Measurements from ENCODE around the gene GDF2. TPM values are rescaled to one million over a fixed set of nuclear protein-coding genes. Genes with fewer than 3 reads are reported as not detected.

Gene GDF2
- total RNA-seq: not detected

DNA sequence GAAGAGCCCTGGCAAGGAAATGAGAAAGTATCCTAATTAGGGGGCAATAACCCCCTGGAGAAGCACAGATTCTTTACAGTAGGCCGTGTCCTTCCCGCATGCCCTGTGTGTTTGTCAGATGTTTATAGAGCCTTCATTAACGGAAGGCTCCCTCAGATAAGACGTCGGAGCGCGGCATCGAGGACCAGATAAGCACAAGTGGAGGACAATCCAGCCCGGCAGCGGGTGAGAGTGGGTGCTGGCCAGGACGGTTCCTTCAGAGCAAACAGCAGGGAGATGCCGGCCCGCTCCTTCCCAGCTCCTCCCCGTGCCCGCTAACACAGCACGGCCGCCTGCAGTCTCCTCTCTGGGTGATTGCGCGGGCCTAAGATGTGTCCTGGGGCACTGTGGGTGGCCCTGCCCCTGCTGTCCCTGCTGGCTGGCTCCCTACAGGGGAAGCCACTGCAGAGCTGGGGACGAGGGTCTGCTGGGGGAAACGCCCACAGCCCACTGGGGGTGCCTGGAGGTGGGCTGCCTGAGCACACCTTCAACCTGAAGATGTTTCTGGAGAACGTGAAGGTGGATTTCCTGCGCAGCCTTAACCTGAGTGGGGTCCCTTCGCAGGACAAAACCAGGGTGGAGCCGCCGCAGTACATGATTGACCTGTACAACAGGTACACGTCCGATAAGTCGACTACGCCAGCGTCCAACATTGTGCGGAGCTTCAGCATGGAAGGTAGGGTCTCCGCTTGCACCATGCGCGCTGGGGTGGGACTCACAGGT lies at the start of gene GDF2:
Gene GDF2, plus strand, starts transcription at position 155 of the 762 bp plus-strand sequence. Its CDS starts 215 bp downstream, at position 370.
- Histone ChIP-seq H3K9ac (ENCODE audit: low read depth in 2 of 2, low read length in 2 of 2) (no peak within 1 kb of the TSS), H3K9me3 (no peaks in the 10 kb centered on the region), H3K27ac (no peak within 1 kb of the TSS), H3K36me3 (no peaks in the 10 kb centered on the region), H3K27me3 (no peaks in the 10 kb centered on the region), H3K4me3 (no peak within 1 kb of the TSS), H3K4me1 (no peaks in the 10 kb centered on the region)
- intact Hi-C loops (cut with DNase I): no loop called here
- TF ChIP-seq, protein P1, sequence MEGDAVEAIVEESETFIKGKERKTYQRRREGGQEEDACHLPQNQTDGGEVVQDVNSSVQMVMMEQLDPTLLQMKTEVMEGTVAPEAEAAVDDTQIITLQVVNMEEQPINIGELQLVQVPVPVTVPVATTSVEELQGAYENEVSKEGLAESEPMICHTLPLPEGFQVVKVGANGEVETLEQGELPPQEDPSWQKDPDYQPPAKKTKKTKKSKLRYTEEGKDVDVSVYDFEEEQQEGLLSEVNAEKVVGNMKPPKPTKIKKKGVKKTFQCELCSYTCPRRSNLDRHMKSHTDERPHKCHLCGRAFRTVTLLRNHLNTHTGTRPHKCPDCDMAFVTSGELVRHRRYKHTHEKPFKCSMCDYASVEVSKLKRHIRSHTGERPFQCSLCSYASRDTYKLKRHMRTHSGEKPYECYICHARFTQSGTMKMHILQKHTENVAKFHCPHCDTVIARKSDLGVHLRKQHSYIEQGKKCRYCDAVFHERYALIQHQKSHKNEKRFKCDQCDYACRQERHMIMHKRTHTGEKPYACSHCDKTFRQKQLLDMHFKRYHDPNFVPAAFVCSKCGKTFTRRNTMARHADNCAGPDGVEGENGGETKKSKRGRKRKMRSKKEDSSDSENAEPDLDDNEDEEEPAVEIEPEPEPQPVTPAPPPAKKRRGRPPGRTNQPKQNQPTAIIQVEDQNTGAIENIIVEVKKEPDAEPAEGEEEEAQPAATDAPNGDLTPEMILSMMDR (IDR thresholded peaks at IDR 0.05): no peak
- DNase-seq: no peak

DNA sequence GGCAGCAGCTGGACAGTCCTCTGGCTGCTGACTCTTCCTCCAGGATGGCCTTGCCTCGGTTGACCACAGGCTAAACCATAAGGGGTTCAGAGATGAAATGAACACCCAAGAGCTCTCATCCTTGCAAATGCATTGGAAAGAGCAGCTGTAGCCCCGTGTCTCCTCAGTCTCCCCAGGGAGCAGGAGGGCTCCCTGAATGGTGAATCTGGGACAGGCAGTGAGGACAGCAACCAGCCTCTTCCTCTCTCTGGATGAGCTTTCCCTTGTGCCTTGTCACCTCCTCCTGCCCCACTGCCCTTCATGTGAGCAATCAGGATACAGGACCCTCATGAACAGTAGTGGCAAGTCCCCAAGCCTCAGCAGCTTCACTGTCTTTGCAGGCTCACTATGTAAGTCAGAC lies 46.2 kb upstream of the GDF2 start:
- Histone ChIP-seq H3K27me3 (no peaks in the 10 kb centered on the region), H3K4me3 (no peak overlapping the region), H3K27ac (no peak overlapping the region), H3K9ac (ENCODE audit: low read depth in 2 of 2, low read length in 2 of 2) (no peak overlapping the region), H3K36me3 (no peaks in the 10 kb centered on the region), H3K9me3 (no peaks in the 10 kb centered on the region), H3K4me1 (no peaks in the 10 kb centered on the region)
- no peak for DNase-seq
- TF ChIP-seq, protein P1 (IDR thresholded peaks at IDR 0.05): no peak
- intact Hi-C loops (cut with DNase I): no loop called here

DNA sequence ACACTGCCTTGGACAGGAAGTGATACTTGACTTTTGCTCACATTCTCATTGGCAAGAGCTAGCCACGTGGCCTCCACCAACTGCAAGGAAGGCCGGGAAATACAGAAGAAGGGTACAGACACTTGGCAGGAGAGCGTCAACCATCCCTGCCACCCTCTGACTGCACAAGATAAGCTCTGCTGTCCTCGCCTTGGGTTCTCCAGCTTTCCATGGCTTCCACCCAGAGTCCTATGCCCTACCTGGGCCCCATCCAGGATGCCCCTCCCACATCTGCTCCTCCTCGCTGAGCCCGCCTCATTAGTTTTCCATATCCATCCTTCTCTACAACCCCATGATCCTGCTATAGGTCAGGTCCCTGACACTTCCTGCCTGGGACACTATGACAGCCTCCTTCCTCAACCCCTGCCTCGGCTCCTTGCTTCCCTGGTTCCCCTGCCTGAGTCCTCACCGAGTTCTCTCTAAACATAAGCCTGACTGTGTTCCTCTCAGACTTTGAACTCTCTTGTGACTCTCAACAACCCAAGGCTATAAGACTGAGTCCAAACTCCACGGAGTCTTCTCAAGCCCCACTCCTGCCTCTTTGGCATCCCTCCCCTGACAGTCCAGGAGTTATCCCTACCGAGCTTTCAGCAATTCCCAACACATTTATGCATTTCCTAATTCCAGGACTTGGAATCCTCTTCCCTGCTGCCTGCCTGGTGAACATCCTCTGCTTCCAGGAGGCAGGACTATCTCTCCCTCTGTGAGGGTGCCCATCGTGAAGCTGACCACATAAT lies 45.5 kb upstream of the GDF2 start:
- no peak for DNase-seq
- Histone ChIP-seq H3K9me3 (no peaks in the 10 kb centered on the region), H3K9ac (ENCODE audit: low read depth in 2 of 2, low read length in 2 of 2) (no peak overlapping the region), H3K4me3 (no peak overlapping the region), H3K27me3 (no peaks in the 10 kb centered on the region), H3K27ac (no peak overlapping the region), H3K4me1 (no peaks in the 10 kb centered on the region), H3K36me3 (no peaks in the 10 kb centered on the region)
- TF ChIP-seq, protein P1 (IDR thresholded peaks at IDR 0.05): no peak
- intact Hi-C loops (cut with DNase I): no loop called here

DNA sequence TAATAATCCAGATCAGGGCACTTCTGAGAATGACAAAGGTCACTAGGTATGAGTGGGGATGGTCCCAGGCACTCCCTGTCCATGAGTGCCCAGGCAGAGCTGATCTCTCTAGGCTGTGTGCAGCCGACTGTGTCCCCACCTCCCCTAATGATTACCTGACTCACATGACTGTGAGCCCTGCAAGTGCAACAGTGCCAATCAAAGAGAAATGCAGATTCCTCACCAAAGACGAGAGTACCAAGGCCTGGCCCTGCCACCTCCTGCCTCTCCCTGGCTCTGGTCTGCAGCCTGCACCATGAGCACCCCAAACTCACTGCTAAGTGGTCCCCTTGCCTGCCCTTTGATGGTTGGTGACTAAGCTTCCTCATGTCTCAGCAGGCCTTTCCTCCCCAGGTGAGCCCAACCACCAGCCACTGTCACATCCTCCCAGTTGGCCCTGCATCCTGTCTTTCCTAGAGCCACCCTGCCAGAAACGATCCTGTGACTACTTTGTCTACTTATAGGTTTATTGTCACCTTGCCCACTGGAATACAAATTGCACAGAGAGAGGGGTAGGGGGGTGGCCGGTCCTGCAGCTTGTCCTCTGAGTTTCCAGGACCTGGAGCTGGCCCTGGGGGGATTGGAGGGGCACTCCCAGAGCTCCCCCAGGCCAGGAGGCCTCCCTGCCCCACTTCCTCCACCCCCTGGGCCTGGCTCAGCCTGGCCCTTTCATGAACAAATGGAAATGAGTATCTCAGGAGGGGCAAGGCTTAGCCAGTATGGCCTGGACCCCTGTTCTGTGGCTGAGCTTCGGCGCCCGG lies 44.7 kb upstream of the GDF2 start:
- Histone ChIP-seq H3K36me3 (no peaks in the 10 kb centered on the region), H3K4me1 (no peaks in the 10 kb centered on the region), H3K27me3 (no peaks in the 10 kb centered on the region), H3K9ac (ENCODE audit: low read depth in 2 of 2, low read length in 2 of 2) (no peak overlapping the region), H3K27ac (no peak overlapping the region), H3K4me3 (no peak overlapping the region), H3K9me3 (no peaks in the 10 kb centered on the region)
- DNase-seq: no peak
- intact Hi-C loops (cut with DNase I): no loop called here
- TF ChIP-seq, protein P1 (IDR thresholded peaks at IDR 0.05): no peak

DNA sequence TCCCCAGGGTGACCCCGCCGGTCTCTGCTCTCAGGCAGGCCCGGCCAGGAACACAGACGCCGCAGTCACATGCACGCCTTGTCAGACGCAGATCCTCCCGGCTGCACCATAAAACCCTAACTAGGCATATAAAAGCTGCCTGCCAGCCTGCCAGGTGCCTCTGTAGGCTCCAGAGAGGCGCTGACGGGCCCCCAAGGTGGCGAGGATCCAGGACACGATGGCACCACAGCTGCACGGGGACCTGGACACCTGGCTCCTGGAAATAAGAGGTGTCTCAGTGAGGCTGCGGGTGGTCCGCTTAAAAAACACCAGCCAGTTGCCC lies 44.1 kb upstream of the GDF2 start:
- H3K9ac ChIP-seq (ENCODE audit: low read depth in 2 of 2, low read length in 2 of 2): no peak overlapping the region
- H3K4me1 ChIP-seq: no peaks in the 10 kb centered on the region
- H3K36me3 ChIP-seq: no peaks in the 10 kb centered on the region
- no peak overlapping the region for H3K27ac ChIP-seq
- no peak overlapping the region for H3K4me3 ChIP-seq
- peak; percentile 51 for DNase-seq
- TF ChIP-seq, protein P1 (IDR thresholded peaks at IDR 0.05): no peak
- intact Hi-C loops (cut with DNase I): no loop called here
- H3K9me3 ChIP-seq: no peaks in the 10 kb centered on the region
- no peaks in the 10 kb centered on the region for H3K27me3 ChIP-seq
